ENCODE measurements around the gene FOXN1.

Gene FOXN1

DNA sequence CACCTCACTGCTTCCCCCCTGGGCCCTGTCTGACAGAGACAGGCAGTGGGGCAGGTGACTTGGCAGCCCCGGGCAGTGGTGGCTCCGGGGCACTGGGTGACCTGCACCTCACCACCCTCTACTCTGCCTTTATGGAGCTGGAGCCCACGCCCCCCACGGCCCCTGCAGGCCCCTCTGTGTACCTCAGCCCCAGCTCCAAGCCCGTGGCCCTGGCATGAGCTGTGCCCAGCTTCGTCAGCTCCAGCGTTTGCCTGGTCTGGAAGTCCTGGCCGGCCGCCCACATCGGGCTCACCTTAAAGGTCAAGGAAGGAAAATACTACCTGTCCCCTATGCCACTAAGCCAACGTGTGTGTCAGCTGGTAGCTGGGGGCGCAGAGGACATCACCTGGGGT, 31.1 kb downstream of the FOXN1 start:
- Histone ChIP-seq H3K9me3 (ENCODE audit: insufficient read depth, low read depth, low read length) (no peaks in the 10 kb centered on the region), H3F3A (ENCODE audit: low read depth) (no peaks in the 10 kb centered on the region), H3K4me3 (ENCODE audit: low read length, poor library complexity, severe bottlenecking) (no peak overlapping the region), H3K27me3 (ENCODE audit: insufficient read depth, low read length, poor library complexity, severe bottlenecking) (no peaks in the 10 kb centered on the region), H4K20me1 (ENCODE audit: insufficient read depth, low read length, poor library complexity, severe bottlenecking) (no peaks in the 10 kb centered on the region), H3K79me2 (ENCODE audit: insufficient read depth, low read length) (no peaks in the 10 kb centered on the region), H3K9ac (ENCODE audit: low read depth, low read length, poor library complexity, severe bottlenecking) (no peak overlapping the region), H3K9me2 (replicated peaks; ENCODE audit: low read depth, low read length) (no peaks in the 10 kb centered on the region), H2AFZ (ENCODE audit: low read length) (no peak overlapping the region), H3K36me3 (ENCODE audit: insufficient read depth, low read length) (no peaks in the 10 kb centered on the region), H3K4me1 (ENCODE audit: insufficient read depth, low read length, poor library complexity, severe bottlenecking) (no peaks in the 10 kb centered on the region), H3K4me2 (ENCODE audit: low read depth, low read length, poor library complexity, severe bottlenecking) (no peak overlapping the region)
- TF ChIP-seq, protein P1, sequence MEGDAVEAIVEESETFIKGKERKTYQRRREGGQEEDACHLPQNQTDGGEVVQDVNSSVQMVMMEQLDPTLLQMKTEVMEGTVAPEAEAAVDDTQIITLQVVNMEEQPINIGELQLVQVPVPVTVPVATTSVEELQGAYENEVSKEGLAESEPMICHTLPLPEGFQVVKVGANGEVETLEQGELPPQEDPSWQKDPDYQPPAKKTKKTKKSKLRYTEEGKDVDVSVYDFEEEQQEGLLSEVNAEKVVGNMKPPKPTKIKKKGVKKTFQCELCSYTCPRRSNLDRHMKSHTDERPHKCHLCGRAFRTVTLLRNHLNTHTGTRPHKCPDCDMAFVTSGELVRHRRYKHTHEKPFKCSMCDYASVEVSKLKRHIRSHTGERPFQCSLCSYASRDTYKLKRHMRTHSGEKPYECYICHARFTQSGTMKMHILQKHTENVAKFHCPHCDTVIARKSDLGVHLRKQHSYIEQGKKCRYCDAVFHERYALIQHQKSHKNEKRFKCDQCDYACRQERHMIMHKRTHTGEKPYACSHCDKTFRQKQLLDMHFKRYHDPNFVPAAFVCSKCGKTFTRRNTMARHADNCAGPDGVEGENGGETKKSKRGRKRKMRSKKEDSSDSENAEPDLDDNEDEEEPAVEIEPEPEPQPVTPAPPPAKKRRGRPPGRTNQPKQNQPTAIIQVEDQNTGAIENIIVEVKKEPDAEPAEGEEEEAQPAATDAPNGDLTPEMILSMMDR (conservative IDR thresholded peaks at IDR 0.05; ENCODE audit: low read length), result no peak
- no peak for TF ChIP-seq EZH2phosphoT487 (IDR thresholded peaks at IDR 0.05; ENCODE audit: borderline replicate concordance)

DNA sequence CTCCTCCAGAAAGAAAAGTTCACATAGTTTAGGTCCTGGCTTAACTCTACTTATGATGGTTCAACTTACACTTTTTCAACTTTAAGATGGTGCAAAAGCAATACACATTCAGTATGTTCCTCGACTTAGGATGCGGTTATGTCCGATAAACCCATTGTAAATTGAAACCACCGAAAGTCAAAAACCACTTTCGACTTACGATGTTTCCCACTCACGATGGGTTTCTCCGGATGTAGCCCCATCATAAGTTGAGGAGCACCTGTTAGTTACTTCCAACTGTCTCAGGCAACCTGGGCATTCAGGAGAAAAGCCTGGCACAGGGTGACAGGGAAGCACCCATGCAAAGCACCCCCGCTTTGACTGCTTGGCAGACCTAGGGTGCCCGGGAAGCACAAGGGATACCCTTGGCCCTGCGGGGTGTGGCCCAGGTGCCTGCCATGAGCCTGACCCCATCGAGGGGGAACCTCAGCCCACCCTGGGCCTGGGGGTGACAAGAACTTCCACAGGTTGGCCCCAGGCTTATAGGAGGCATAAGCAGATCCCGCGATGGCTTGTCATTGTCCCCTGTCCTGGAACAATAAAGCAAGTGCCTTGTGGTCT, 32.2 kb downstream of the FOXN1 start:
- Histone ChIP-seq H3K9ac (ENCODE audit: low read depth, low read length, poor library complexity, severe bottlenecking) (no peak overlapping the region), H3K4me2 (ENCODE audit: low read depth, low read length, poor library complexity, severe bottlenecking) (no peak overlapping the region), H3K27me3 (ENCODE audit: insufficient read depth, low read length, poor library complexity, severe bottlenecking) (no peaks in the 10 kb centered on the region), H4K20me1 (ENCODE audit: insufficient read depth, low read length, poor library complexity, severe bottlenecking) (no peaks in the 10 kb centered on the region), H3K79me2 (ENCODE audit: insufficient read depth, low read length) (no peaks in the 10 kb centered on the region), H3K4me3 (ENCODE audit: low read length, poor library complexity, severe bottlenecking) (no peak overlapping the region), H3K4me1 (ENCODE audit: insufficient read depth, low read length, poor library complexity, severe bottlenecking) (no peaks in the 10 kb centered on the region), H3K36me3 (ENCODE audit: insufficient read depth, low read length) (no peaks in the 10 kb centered on the region), H3K9me2 (replicated peaks; ENCODE audit: low read depth, low read length) (no peaks in the 10 kb centered on the region), H2AFZ (ENCODE audit: low read length) (no peak overlapping the region), H3K9me3 (ENCODE audit: insufficient read depth, low read depth, low read length) (no peaks in the 10 kb centered on the region), H3F3A (ENCODE audit: low read depth) (no peaks in the 10 kb centered on the region)
- no peak for TF ChIP-seq EZH2phosphoT487 (IDR thresholded peaks at IDR 0.05; ENCODE audit: borderline replicate concordance)
- TF ChIP-seq, protein P1 (conservative IDR thresholded peaks at IDR 0.05; ENCODE audit: low read length), result no peak

DNA sequence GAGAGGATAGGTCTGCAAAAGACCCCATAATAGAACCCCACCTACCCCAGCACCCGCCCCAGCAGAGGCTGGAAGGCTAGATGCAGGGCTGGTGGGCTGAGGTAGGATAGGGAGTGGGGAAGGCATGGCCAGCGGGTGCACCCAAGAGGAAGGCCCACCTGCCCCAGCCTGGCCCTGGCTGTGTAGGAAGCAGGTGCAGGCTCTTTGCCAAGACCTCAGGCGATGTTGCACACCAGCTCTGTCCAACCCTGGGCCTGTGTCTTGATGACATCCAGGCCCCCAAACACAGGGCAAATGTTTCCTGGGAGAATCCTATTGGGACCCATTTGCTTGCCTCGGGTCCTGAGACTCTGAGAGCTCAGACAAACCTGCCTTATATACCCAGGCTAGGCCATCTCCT, 34.1 kb downstream of the FOXN1 start:
- H3K4me2 ChIP-seq (ENCODE audit: low read depth, low read length, poor library complexity, severe bottlenecking), result no peak overlapping the region
- TF ChIP-seq, protein P1 (conservative IDR thresholded peaks at IDR 0.05; ENCODE audit: low read length), result no peak
- TF ChIP-seq EZH2phosphoT487 (IDR thresholded peaks at IDR 0.05; ENCODE audit: borderline replicate concordance), result no peak
- no peaks in the 10 kb centered on the region for H3F3A ChIP-seq (ENCODE audit: low read depth)
- no peaks in the 10 kb centered on the region for H3K79me2 ChIP-seq (ENCODE audit: insufficient read depth, low read length)
- H3K4me3 ChIP-seq (ENCODE audit: low read length, poor library complexity, severe bottlenecking), result no peak overlapping the region
- H3K9ac ChIP-seq (ENCODE audit: low read depth, low read length, poor library complexity, severe bottlenecking), result no peak overlapping the region
- no peak overlapping the region for H2AFZ ChIP-seq (ENCODE audit: low read length)
- no peaks in the 10 kb centered on the region for H3K9me3 ChIP-seq (ENCODE audit: insufficient read depth, low read depth, low read length)
- no peaks in the 10 kb centered on the region for H3K4me1 ChIP-seq (ENCODE audit: insufficient read depth, low read length, poor library complexity, severe bottlenecking)
- no peaks in the 10 kb centered on the region for H4K20me1 ChIP-seq (ENCODE audit: insufficient read depth, low read length, poor library complexity, severe bottlenecking)
- H3K36me3 ChIP-seq (ENCODE audit: insufficient read depth, low read length), result no peaks in the 10 kb centered on the region
- H3K27me3 ChIP-seq (ENCODE audit: insufficient read depth, low read length, poor library complexity, severe bottlenecking), result no peaks in the 10 kb centered on the region
- H3K9me2 ChIP-seq (replicated peaks; ENCODE audit: low read depth, low read length), result no peaks in the 10 kb centered on the region

All from Loucy (cell line).